GM12801 (cell line): ENCODE data around the gene NR1I2.

Experiments
- TF ChIP-seq, protein P1 (sequence below): IDR thresholded peaks from one replicate; pipeline ENCODE4 v1.5.1; 2011; ENCODE audit warnings: control low read depth; ENCODE audit not compliant: insufficient read length; ENCODE audit errors: extremely low read depth

The NR1I2 gene

GRCh38 chr3:119834754-119835370 is 53.0 kb downstream of the NR1I2 start:
- TF ChIP-seq, protein P1, sequence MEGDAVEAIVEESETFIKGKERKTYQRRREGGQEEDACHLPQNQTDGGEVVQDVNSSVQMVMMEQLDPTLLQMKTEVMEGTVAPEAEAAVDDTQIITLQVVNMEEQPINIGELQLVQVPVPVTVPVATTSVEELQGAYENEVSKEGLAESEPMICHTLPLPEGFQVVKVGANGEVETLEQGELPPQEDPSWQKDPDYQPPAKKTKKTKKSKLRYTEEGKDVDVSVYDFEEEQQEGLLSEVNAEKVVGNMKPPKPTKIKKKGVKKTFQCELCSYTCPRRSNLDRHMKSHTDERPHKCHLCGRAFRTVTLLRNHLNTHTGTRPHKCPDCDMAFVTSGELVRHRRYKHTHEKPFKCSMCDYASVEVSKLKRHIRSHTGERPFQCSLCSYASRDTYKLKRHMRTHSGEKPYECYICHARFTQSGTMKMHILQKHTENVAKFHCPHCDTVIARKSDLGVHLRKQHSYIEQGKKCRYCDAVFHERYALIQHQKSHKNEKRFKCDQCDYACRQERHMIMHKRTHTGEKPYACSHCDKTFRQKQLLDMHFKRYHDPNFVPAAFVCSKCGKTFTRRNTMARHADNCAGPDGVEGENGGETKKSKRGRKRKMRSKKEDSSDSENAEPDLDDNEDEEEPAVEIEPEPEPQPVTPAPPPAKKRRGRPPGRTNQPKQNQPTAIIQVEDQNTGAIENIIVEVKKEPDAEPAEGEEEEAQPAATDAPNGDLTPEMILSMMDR, result no peak

DNA sequence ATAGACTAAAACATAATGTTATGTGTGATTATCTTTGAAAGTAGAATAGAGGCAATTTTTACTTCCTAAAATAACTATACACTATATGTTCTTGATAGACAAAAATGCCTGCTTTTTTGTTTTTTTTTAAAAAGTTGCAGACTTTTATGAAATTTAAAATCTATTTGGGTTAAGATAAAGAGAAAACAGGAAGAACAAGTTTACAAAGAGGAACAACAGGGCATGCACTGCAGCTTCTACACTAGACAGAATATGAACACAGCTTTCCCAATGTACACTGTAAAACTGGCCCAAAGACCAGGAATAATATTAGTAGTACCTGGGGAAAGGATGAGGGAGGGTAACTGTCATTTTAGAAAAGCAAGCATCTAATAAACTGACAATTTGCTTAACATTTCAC is 53.7 kb downstream of the NR1I2 start:
- TF ChIP-seq, protein P1, result no peak

DNA sequence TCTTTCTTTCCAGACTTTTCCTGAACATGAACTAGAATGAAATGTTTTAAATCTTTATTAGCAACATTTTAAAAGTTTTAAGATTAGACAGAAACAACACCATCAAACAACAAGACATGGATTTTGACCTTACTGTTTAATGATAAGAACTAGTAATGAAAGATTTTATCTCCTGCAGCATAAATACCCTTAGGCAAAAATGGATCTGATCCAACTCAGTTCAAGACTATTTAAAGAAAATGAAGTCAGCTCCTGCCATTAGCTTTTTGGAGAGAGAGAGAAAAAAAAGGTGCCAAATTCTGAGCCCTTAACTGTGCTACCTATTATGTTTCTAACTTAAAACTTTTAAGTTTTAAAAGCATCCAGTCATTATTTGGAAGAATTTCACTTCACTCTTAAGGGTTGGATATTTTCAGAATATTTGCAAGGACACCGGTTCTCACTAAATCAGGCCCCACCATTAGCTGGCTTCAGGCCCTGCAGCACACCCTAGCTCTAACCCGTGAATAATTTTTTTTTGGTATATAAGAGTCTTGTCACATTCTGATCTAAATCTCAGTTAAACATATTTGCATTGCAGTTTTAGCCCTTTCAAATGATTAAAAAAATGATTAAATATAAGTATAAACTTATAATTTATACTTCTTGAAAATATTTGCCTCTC is 60.0 kb downstream of the NR1I2 start:
- TF ChIP-seq, protein P1, result no peak

DNA sequence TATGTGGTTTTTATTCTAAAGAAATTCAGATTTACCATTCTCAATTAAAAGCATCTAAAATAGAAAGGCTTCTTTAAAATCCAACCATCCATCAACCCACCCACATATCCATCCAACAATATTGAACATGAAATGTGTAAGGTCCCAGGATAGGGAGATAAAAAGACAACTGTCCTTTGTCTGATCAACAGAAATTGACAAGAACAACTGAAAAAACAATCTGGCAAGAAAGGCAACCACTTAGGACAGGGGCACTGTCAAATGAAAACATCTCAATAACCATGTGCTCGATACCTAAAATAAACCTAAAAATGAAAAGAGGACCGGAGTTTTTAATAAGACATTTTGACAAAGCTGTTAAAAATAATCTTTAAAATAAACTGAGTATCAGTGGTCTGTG is 67.2 kb downstream of the NR1I2 start:
- TF ChIP-seq, protein P1, result no peak

DNA sequence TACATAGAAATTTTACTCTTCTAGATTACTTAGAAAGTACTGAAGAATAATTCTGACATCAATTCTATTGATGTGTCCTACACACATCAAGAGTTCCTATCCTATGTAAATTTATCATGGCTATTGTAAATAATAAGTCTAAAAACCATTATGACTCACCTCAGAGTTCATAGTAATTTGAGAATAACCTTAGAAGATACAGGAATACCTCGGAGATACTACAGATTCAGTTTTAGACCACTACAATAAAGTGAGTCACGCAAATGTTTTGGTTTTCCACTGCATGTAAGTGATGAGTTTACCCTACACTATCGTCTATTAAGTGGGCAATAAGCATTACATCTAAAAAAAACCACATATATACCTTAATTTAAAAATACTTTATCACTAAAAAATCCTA is 74.8 kb downstream of the NR1I2 start:
- TF ChIP-seq, protein P1, result no peak

DNA sequence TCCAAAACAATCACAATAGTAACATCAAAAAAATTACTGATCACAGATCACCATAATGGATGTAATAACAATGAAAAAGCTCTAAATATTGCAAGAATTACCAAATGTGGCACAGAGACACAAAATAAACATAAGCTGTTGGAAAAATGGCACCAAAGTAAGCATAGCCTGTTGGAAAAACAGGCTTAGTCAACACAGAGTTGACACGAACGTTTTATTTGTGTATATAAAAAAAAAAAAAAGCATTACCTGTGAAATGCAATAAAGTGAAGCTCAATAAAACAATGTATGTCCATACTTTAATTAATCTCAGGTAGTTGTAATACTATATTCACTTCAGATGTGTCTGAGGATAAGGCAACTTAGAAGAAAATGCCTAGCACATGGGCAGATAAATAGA is 77.1 kb downstream of the NR1I2 start:
- TF ChIP-seq, protein P1, result no peak

- TF ChIP-seq, protein P1, result no peak
These were observed 77.8 kb downstream of the NR1I2 start for GRCh38 chr3:119859728-119860127.
